Muscle layer of colon (tissue), 2 donors: Measurements from ENCODE around the gene RAMP1.
"Not testable (repeated sequence)": the region's sequence is repeated elsewhere in the genome, so short reads cannot be mapped to it uniquely, and the experiment has no call there.

Experiments
- H3K27ac ChIP-seq: one replicate; pipeline ENCODE4 v1.7.0; 2013; ENCODE audit warnings: low read depth, mild to moderate bottlenecking, low read length, moderate library complexity
- H3K27me3 ChIP-seq, 2 donors: one replicate each; pipeline ENCODE4 v1.7.0; 2013; ENCODE audit warnings: low read length in 2 of 2, mild to moderate bottlenecking in 2 of 2; ENCODE audit not compliant: insufficient read depth in 2 of 2, control insufficient read depth in 1 of 2
- H3K36me3 ChIP-seq: one replicate; pipeline ENCODE4 v1.7.0; 2013; ENCODE audit warnings: mild to moderate bottlenecking, low read length; ENCODE audit not compliant: insufficient read depth
- H3K4me1 ChIP-seq: one replicate; pipeline ENCODE4 v1.7.0; 2013; ENCODE audit warnings: mild to moderate bottlenecking, low read length; ENCODE audit not compliant: insufficient read depth
- H3K4me3 ChIP-seq, 2 donors: one replicate each; pipeline ENCODE4 v1.7.0; 2013; ENCODE audit warnings: low read length in 2 of 2, low read depth in 1 of 2, mild to moderate bottlenecking in 1 of 2, moderate library complexity in 1 of 2
- H3K9ac ChIP-seq: one replicate; pipeline ENCODE4 v1.7.0; 2013; ENCODE audit warnings: low read length
- H3K9me3 ChIP-seq: one replicate; pipeline ENCODE4 v1.7.0; 2013; ENCODE audit warnings: mild to moderate bottlenecking, low read length
- donor health status: abdominal sarcoma.
- donor health status: Adenocarcinoma of cecum.

RAMP1 gene

DNA sequence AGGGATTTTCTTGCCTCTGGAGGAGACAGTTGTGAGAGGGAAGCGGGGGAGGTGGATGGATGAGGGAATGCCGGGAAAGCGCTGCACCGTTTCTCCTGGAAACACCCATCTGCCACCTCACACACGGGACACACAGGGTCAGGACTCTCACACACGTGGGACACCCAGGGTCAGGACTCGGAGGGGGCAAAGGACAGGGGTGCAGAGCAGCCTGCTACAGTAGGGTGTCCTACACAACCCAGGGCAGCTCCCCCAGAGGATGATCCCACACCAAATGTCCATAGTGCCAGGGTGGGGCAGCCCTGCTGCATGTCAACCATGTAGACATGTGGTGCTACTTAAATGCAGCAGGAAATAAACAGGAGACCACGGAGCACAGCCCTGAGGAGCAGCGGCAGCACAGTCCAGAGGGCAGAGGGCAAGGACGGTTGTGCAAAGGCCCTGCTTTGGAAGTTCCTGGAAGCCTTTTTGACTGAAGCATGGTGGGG, 5.1 kb downstream of the RAMP1 start:
- Histone ChIP-seq H3K27ac (peak overlapping the region; percentile 83), H3K36me3 (peaks cover 9% of the 10 kb centered on the region), H3K4me1 (peaks cover 74% of the 10 kb centered on the region), H3K9ac (peak overlapping the region; percentile 53), H3K4me3 (peak overlapping the region in 1 of 2 donors; percentile 45), H3K27me3 (no peaks in the 10 kb centered on the region), H3K9me3 (no peaks in the 10 kb centered on the region)

DNA sequence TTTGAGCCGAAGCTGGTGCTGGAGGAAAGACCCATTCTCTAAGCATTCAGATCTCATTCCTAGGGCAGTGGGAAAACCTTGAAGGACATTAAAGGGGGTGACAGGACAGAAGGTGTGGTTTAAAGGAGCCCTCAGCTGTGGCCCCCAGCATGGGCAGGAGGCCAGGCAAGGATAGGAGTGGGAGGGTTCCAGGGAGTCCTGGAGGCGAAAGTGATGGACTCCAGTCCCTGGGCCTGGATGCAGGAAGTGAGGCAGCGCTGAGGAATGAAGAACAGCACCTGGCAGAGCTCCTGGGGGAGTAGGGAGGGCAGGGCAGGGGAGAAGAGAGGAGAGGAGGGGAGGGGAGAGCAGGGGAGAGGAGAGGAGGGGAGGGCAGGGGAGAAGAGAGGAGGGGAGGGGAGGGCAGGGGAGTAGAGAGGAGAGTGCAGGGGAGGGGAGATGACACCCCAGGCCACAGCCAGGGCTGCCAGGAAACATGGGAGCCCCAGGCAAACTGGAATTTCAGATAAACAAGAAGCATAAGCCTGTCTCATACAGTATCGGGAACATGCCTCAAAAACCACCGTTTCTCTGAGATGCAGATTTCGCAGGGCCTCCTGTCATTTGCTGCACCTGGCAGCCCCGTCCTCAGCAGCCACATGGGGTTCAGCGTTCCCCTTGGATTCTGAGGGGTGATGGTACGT, 5.7 kb downstream of the RAMP1 start:
- peak overlapping the region; percentile 83 for H3K27ac ChIP-seq
- peak overlapping the region in 1 of 2 donors; percentile 45 for H3K4me3 ChIP-seq
- H3K27me3 ChIP-seq, result no peaks in the 10 kb centered on the region
- peaks cover 79% of the 10 kb centered on the region for H3K4me1 ChIP-seq
- peak overlapping the region; percentile 53 for H3K9ac ChIP-seq
- no peaks in the 10 kb centered on the region for H3K9me3 ChIP-seq
- H3K36me3 ChIP-seq, result peaks cover 9% of the 10 kb centered on the region

DNA sequence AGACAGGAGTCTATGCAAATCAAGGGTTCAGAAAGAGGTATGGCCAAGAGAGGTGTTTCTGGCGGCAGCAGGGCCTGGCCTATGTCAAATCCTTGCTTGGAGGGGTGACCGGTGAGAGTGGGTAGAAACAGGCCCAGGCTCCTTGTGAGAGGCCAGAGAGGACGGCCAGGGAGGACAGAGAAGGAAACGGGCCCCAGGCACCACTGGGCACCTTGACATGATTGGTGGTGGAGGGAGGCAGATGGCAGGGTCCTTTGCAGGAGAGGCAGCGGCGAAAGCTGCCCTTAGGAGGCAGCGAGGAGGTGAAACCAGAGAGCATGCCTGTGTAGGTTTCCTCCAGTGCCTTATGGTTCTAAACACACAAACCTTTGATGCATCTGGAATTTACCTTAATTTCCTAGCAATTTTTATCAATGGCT, 6.2 kb downstream of the RAMP1 start:
- H3K27me3 ChIP-seq, result no peaks in the 10 kb centered on the region
- H3K9ac ChIP-seq, result peak overlapping the region; percentile 20
- H3K4me1 ChIP-seq, result peaks cover 85% of the 10 kb centered on the region
- H3K9me3 ChIP-seq, result no peaks in the 10 kb centered on the region
- H3K36me3 ChIP-seq, result peaks cover 9% of the 10 kb centered on the region
- H3K4me3 ChIP-seq, result no peak overlapping the region
- H3K27ac ChIP-seq, result peak overlapping the region; percentile 83

DNA sequence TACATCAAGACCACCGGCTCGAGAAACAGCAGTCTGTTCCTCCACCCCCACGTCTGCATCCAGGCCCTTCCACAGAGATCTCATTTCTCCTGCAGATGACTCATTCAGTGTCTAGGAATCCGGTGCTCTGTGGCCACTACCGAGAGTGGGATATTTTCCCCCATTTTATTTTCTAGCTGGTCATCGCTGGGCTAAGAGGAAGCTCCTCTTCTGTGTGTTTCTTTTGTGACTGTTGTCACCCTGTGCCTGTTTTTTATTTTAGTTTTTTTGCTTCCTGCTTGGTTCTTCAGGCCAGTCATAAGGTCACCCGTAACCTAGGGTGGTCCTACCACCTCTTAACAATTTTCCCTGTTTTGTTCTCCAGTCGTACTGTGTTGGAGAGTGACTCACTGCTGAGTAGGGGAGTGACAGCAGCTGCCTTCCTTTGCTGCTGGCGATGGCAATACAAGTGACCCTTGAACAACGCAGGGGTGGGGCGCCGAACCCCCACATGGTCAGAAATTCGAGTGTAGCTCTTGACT, 6.7 kb downstream of the RAMP1 start:
- peak overlapping the region; percentile 40 for H3K9ac ChIP-seq
- H3K4me3 ChIP-seq, result no peak overlapping the region
- H3K27ac ChIP-seq, result peak overlapping the region; percentile 83
- no peaks in the 10 kb centered on the region for H3K9me3 ChIP-seq
- peaks cover 9% of the 10 kb centered on the region for H3K36me3 ChIP-seq
- H3K27me3 ChIP-seq, result no peaks in the 10 kb centered on the region
- peaks cover 90% of the 10 kb centered on the region for H3K4me1 ChIP-seq

DNA sequence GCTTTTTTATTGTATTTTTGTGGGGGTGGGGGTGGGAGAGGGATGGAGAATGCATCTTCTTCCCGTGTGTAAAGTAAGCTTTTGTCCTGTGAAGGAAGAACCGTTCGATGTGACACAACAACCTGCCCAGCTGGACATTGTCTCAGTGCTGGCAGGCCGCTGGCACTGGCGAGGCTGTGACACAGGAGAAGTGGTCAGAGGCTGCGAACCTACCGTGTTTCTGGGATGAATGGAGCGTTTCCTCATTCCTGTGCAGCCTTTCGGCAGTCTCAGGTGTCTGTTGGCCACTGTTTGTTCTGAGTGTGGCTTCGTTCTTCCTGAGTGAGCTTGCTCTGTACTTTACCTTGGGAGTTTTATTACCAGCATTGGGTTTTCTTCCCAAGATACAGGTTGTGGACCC, 8.0 kb downstream of the RAMP1 start:
- Histone ChIP-seq H3K4me1 (peaks cover 95% of the 10 kb centered on the region), H3K9me3 (no peaks in the 10 kb centered on the region), H3K27me3 (no peaks in the 10 kb centered on the region), H3K36me3 (peaks cover 9% of the 10 kb centered on the region), H3K4me3 (no peak overlapping the region), H3K9ac (no peak overlapping the region), H3K27ac (peak overlapping the region; percentile 13)

DNA sequence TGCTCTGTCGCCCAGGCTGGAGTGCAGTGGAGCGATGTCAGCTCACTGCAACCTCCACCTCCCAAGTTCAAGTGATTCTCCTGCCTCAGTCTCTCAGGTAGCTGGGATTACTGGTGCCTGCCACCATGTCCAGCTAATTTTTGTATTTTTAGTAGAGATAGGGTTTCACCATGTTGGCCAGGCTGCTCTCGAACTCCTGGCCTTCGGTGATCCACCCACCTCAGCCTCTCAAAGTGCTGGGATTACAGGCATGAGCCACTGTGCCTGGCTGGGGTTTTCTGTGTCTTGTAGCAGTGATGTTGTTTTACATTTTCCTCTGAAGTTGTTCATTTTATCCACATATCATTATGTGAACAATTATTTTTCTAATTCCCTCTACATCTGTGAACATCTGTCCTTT, 8.7 kb downstream of the RAMP1 start:
- H3K9ac ChIP-seq, H3K36me3 ChIP-seq, H3K4me3 ChIP-seq, H3K27ac ChIP-seq, H3K9me3 ChIP-seq, H3K27me3 ChIP-seq: not testable (repeated sequence)
- H3K4me1 ChIP-seq, result peaks cover 95% of the 10 kb centered on the region

DNA sequence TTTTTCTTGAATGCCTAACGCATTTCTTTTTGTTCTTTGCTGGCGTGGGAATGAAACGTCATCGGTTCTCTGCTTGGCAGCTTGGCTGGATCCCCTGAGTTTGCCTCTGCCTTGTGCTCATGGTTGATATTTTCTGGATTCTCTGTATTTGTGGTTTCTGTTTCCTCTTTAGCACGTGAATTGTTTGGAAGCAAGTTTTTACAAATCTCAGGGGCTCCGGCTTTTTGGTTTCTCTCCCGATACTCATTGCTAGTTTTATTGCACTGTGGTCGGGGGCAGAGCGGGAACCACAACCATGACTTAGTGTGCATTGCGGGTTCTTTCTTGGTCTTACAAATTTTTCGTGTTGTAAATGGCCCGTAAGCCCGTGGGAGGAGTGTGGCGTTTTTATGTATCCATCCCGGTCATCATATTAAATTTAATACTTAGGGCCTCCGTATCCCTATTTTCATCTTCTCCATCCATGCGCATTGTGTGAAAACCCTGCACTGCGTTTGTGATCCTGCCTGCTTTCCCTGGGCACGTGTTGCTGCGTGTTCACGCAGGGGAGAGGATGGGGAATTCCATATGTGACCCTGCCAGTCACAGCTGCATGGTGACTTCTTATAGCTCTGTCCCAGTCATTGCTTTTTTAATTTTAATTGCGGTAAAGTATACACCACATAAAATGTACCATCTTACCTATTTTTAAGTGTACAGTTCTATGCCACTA, 9.4 kb downstream of the RAMP1 start:
- peak overlapping the region; percentile 28 for H3K27ac ChIP-seq
- H3K4me3 ChIP-seq, result no peak overlapping the region
- H3K36me3 ChIP-seq, result peaks cover 9% of the 10 kb centered on the region
- H3K9me3 ChIP-seq, result no peaks in the 10 kb centered on the region
- no peaks in the 10 kb centered on the region for H3K27me3 ChIP-seq
- no peak overlapping the region for H3K9ac ChIP-seq
- H3K4me1 ChIP-seq, result peaks cover 95% of the 10 kb centered on the region

DNA sequence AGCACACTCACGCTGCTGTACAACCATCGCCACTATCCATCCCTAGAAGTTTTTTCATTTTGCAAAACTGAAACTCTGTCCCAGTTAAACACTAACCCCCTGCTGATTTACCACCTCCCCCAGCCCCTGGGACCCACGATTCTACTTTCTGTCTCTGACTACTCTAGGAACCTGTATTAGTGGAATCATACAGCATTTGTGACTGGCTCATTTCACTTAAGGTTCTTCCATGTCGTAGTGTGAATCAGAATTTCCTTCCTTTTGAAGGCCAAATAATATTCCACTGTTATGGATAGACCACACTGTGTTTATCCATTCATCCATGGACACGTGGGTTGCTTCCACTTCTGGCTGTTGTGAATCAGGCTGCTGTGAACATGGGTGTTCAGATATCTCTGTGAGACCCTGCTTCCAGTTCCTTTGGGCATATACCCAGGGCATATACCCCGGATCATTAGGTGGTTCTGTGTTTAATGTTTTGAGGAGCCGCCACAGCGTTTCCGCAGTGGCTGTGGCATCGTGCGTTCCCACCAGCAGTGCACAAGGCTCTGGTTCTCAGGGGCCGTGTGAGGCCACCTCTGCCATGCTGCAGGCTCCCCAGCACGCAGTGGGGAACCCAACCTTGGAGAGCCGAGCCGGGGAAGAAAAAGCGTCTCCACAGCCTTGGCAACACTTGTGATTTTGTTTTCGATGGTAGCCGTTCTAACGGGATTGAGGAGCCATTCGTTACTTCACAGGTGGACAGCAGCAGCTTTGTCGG, 10.1 kb downstream of the RAMP1 start:
- peaks cover 9% of the 10 kb centered on the region for H3K36me3 ChIP-seq
- H3K27me3 ChIP-seq, result no peaks in the 10 kb centered on the region
- H3K9me3 ChIP-seq, result no peaks in the 10 kb centered on the region
- H3K9ac ChIP-seq, result no peak overlapping the region
- H3K27ac ChIP-seq, result peak overlapping the region; percentile 54
- H3K4me3 ChIP-seq, result no peak overlapping the region
- H3K4me1 ChIP-seq, result peaks cover 95% of the 10 kb centered on the region

DNA sequence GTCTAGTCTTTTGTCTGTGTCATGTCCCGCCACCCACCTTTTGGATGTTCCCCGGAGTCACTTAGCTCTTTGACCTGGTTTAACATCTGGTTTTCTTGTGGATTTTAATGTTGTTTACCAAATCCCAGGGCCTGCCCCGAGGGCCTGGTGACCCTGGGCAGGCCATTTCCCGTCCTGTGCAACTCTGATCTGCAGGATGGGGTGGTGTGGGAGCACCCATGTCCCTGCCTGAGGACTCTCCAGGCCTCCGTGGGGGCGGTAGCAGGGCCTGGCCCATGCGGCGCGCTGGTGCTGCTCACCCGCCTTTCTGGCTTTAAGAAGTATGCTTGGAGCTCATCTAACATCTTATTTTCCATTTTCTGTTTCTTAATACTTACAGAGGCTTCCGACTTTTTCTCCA, 10.7 kb downstream of the RAMP1 start:
- Histone ChIP-seq H3K4me3 (peak overlapping the region in 1 of 2 donors; percentile 26), H3K27ac (peak overlapping the region; percentile 54), H3K9me3 (no peaks in the 10 kb centered on the region), H3K4me1 (peaks cover 95% of the 10 kb centered on the region), H3K27me3 (no peaks in the 10 kb centered on the region), H3K9ac (no peak overlapping the region), H3K36me3 (peaks cover 9% of the 10 kb centered on the region)

DNA sequence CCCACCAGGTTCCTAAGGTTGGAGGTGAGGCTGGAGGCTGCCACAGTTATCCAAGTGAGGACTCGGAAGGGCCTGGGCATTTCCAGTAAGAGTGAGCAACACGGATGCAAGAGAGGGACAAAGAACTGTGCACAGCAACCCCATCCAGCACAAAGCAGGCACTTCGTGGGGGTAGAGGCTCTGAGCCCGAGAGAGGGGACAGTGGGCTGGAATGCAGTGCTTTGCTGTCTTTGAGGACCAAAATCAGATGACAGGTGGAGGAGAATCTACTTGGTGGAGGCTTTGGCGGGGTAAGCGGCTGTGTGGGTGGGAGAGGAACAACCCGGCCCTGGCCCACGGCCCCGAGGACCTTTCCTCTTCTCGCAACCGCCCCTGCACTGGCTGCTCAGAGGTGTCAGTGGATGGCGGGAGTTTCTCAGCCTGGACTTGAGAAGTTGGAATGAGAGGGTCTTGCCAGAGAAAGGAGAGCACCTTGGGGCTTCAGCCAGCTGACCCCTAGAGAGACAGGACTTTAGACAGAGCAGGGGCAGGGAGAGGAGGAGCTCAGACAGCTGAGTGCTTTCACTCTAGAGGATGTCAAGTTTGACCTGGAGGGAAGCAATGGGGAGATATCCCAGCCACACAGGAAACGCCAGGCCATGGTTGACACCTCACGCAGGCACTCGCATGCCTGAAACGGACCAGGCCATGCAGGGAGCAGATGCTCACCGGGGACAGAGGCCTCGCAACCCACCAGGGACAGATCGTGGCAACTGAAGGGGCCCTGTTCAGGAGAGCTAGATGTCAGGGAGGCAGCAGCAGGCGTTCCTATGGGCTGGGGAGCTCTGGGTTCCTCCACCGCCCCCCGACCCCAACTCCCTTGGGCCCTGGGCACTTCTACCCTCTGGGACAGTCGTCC, 11.6 kb downstream of the RAMP1 start:
- Histone ChIP-seq H3K4me1 (peaks cover 95% of the 10 kb centered on the region), H3K27me3 (no peaks in the 10 kb centered on the region), H3K4me3 (peak overlapping the region in 1 of 2 donors; percentile 26), H3K9ac (peak overlapping the region; percentile 20), H3K27ac (peak overlapping the region; percentile 54), H3K36me3 (peaks cover 9% of the 10 kb centered on the region), H3K9me3 (no peaks in the 10 kb centered on the region)
